K562 (cell line): Measurements from ENCODE around the gene MYO7A. TPM values are rescaled to one million over a fixed set of nuclear protein-coding genes. Genes with fewer than 3 reads are reported as not detected.

Source experiments
- ATAC-seq: fragments of 200-7000 bp; cut with Tn5 transposase; 3 replicates; pipeline ENCODE4 v1.9.1; 2020; ENCODE audit warnings: moderate library complexity
- BruUV-seq: library from RNA; stranded (reverse); fragments of 400-500 nt; replicated peaks from 2 replicates; lab custom pipeline; 2021; lab: Mats Ljungman, UMichigan
- CTCF ChIA-PET: fragments of 300-600 bp; formaldehyde crosslinking; extraction: SDS; loops from one replicate; lab custom pipeline; 2021; ENCODE audit warnings: low intra/inter-chr PET ratio; lab: Yijun Ruan, JAX
- POLR2A ChIA-PET: fragments of 300-600, 350-650 bp; sonication (Branson Sonifier 250); formaldehyde crosslinking; extraction: SDS; loops from one replicate; lab custom pipeline; 2021; ENCODE audit warnings: antibody characterized with exemption, inconsistent platforms; lab: Yijun Ruan, JAX
- DNase-seq, 4 experiments: peaks; one replicate each; pipeline versions ENCODE4 v3.0.0 to v3.0.0-alpha.2; 2011 to 2018; ENCODE audit warnings: low spot score in 3 of 4, mixed read lengths in 3 of 4; ENCODE audit errors: extremely low read depth in 1 of 4
- FAIRE-seq: peaks from 2 replicates; lab custom pipeline; 2011; peaks lifted over from hg19 to GRCh38; lab: Jason Lieb, UNC
- H2AFZ ChIP-seq: 2 replicates; pipeline ENCODE4 v1.6.0; 2011; ENCODE audit warnings: low read depth, low read length, control low read depth, inconsistent platforms
- H3K27ac ChIP-seq: fragments of 200-600 bp; 3 replicates; pipeline ENCODE4 v1.8.0; 2011; ENCODE audit warnings: low read depth, mild to moderate bottlenecking, control low read depth, inconsistent platforms, low read length, moderate library complexity, mixed read lengths; ENCODE audit errors: extremely low read depth
- H3K27me3 ChIP-seq, 2 experiments: fragments of 300-600 bp in 1 of 2; 2 replicates in 1 of 2; 3 replicates in 1 of 2; pipeline versions ENCODE4 v1.6.0 to v1.8.0; 2011; ENCODE audit warnings: inconsistent platforms in 2 of 2, low read length in 2 of 2, mild to moderate bottlenecking in 1 of 2, mixed read lengths in 1 of 2, moderate library complexity in 1 of 2; ENCODE audit not compliant: control insufficient read depth in 2 of 2, insufficient read depth in 2 of 2
- H3K36me3 ChIP-seq: fragments of 300-600 bp; 3 replicates; pipeline ENCODE4 v1.8.0; 2011; ENCODE audit warnings: mild to moderate bottlenecking, low read length, inconsistent platforms; ENCODE audit not compliant: control insufficient read depth, insufficient read depth
- H3K4me1 ChIP-seq, 2 experiments: fragments of 200-600 bp in 1 of 2; replicated peaks in 1 of 2; 2 replicates in 1 of 2; 3 replicates in 1 of 2; pipeline versions ENCODE4 v1.5.1 to v1.8.0; 2011; ENCODE audit warnings: inconsistent platforms in 2 of 2, low read length in 2 of 2, mild to moderate bottlenecking in 1 of 2, mixed read lengths in 1 of 2, moderate library complexity in 1 of 2; ENCODE audit not compliant: control insufficient read depth in 2 of 2, insufficient read depth in 2 of 2
- H3K4me2 ChIP-seq: 2 replicates; pipeline ENCODE4 v1.6.1; 2011; ENCODE audit warnings: low read length, control low read depth, inconsistent platforms, mixed read lengths; ENCODE audit not compliant: insufficient read depth
- H3K4me3 ChIP-seq: fragments of 200-600 bp; sonication (generic), shearing (Covaris generic); 2 replicates; pipeline ENCODE4 v1.5.1; 2016; ENCODE audit warnings: control low read depth, inconsistent platforms
- H3K79me2 ChIP-seq: fragments of 200-600 bp; 3 replicates; pipeline ENCODE4 v1.8.0; 2011; ENCODE audit warnings: low read length, inconsistent platforms; ENCODE audit not compliant: control insufficient read depth, insufficient read depth
- H3K9ac ChIP-seq, 2 experiments: 2 replicates each; pipeline versions ENCODE4 v1.6.0 to v1.6.1; 2011; ENCODE audit warnings: low read depth in 2 of 2, low read length in 2 of 2, control low read depth in 1 of 2, inconsistent platforms in 1 of 2, mild to moderate bottlenecking in 1 of 2, mixed read lengths in 1 of 2; ENCODE audit not compliant: insufficient read depth in 1 of 2
- H3K9me1 ChIP-seq: one replicate; pipeline ENCODE4 v1.6.0; 2011; ENCODE audit warnings: inconsistent platforms, mild to moderate bottlenecking, low read length, moderate library complexity; ENCODE audit not compliant: control insufficient read depth, insufficient read depth
- H3K9me3 ChIP-seq: replicated peaks from 2 replicates; pipeline ENCODE4 v1.5.1; 2011; ENCODE audit warnings: low read depth, low read length, inconsistent platforms; ENCODE audit not compliant: control insufficient read depth, insufficient read depth
- H4K20me1 ChIP-seq: replicated peaks from 2 replicates; pipeline ENCODE4 v1.6.1; 2011; ENCODE audit warnings: low read length, inconsistent platforms, mixed read lengths; ENCODE audit not compliant: control insufficient read depth, insufficient read depth
- ATF3 ChIP-seq, 2 experiments: fragments of 450-650 bp in 1 of 2; sonication (generic) in 1 of 2; formaldehyde crosslinking in 1 of 2; IDR thresholded peaks in 1 of 2; conservative IDR thresholded peaks in 1 of 2; 2 replicates each; pipeline versions ENCODE4 v1.6.1 to v1.8.1; 2016 to 2023; ENCODE audit warnings: mild to moderate bottlenecking in 2 of 2, moderate library complexity in 2 of 2, inconsistent platforms in 1 of 2, missing genetic modification reagents in 1 of 2
- CREM ChIP-seq: IDR thresholded peaks from 2 replicates; pipeline ENCODE4 v1.6.1; 2014; ENCODE audit warnings: antibody characterized with exemption, low read depth
- CXXC5 ChIP-seq: fragments of 250-450 bp; sonication (Bioruptor Pico); IDR thresholded peaks from 2 replicates; pipeline ENCODE4 v1.8.0; 2022; ENCODE audit warnings: inconsistent platforms, mild to moderate bottlenecking, moderate library complexity
- E2F3 ChIP-seq: fragments of 250-450 bp; sonication (Bioruptor Pico); IDR thresholded peaks from 2 replicates; pipeline ENCODE4 v1.4.0; 2020; ENCODE audit warnings: mild to moderate bottlenecking
- ESRRB ChIP-seq: fragments of 250-450 bp; sonication (Bioruptor Pico); IDR thresholded peaks from 2 replicates; pipeline ENCODE4 v1.5.0; 2020; ENCODE audit warnings: mild to moderate bottlenecking, moderate library complexity, borderline replicate concordance
- EZH2 ChIP-seq: IDR thresholded peaks from 2 replicates; pipeline ENCODE4 v1.6.1; 2012; ENCODE audit warnings: low read depth, mild to moderate bottlenecking, inconsistent platforms, low read length, borderline replicate concordance
- GABPB1 ChIP-seq: sonication (generic); formaldehyde crosslinking; IDR thresholded peaks from 2 replicates; pipeline ENCODE4 v1.8.0; 2022; ENCODE audit warnings: mild to moderate bottlenecking, missing genetic modification reagents
- MYC ChIP-seq, 2 experiments: fragments of 250-450 bp in 1 of 2; sonication (Bioruptor Pico) in 1 of 2; IDR thresholded peaks; 2 replicates each; pipeline versions ENCODE4 v1.5.1 to v1.6.1; 2012 to 2021; ENCODE audit warnings: low read depth in 2 of 2, borderline replicate concordance in 1 of 2, improper control_type of control experiment in 1 of 2, low read length in 1 of 2, mild to moderate bottlenecking in 1 of 2, moderate library complexity in 1 of 2
- NFXL1 ChIP-seq: fragments of 450-650 bp; formaldehyde crosslinking; IDR thresholded peaks from 2 replicates; pipeline ENCODE4 v1.4.0; 2021; ENCODE audit warnings: mild to moderate bottlenecking
- NR3C1 ChIP-seq: sonication (generic); formaldehyde crosslinking; IDR thresholded peaks from 2 replicates; pipeline ENCODE4 v1.8.1; 2022; ENCODE audit warnings: missing genetic modification reagents
- OTX1 ChIP-seq: fragments of 450-650 bp; formaldehyde crosslinking; IDR thresholded peaks from 2 replicates; pipeline ENCODE4 v1.4.0; 2022; ENCODE audit warnings: mild to moderate bottlenecking
- PCBP1 ChIP-seq: fragments of 200-400 bp; formaldehyde crosslinking; IDR thresholded peaks from 2 replicates; pipeline ENCODE4 v1.6.1; 2018; ENCODE audit warnings: mild to moderate bottlenecking, low read depth, low read length; ENCODE audit not compliant: poor library complexity, severe bottlenecking
- POU5F1 ChIP-seq: fragments of 150-350 bp; IDR thresholded peaks from 2 replicates; pipeline ENCODE4 v1.6.1; 2014; ENCODE audit warnings: borderline replicate concordance, low read length, low read depth, mild to moderate bottlenecking; ENCODE audit not compliant: partially characterized antibody
- USF1 ChIP-seq: sonication (generic); formaldehyde crosslinking; IDR thresholded peaks from 2 replicates; pipeline ENCODE4 v1.9.0; 2022; ENCODE audit warnings: mild to moderate bottlenecking, missing genetic modification reagents
- ZC3H11A ChIP-seq: IDR thresholded peaks from 2 replicates; pipeline ENCODE4 v1.6.1; 2012; ENCODE audit warnings: low read depth, low read length, improper control_type of control experiment
- ZFP36 ChIP-seq: fragments of 150-350 bp; IDR thresholded peaks from 2 replicates; pipeline ENCODE4 v1.6.1; 2018; ENCODE audit warnings: low read length, low read depth; ENCODE audit not compliant: partially characterized antibody
- ZNF695 ChIP-seq: fragments of 450-650 bp; formaldehyde crosslinking; IDR thresholded peaks from 2 replicates; pipeline ENCODE4 v1.4.0; 2020; ENCODE audit warnings: mild to moderate bottlenecking, moderate library complexity
- ZNF75A ChIP-seq: fragments of 450-650 bp; formaldehyde crosslinking; IDR thresholded peaks from 2 replicates; pipeline ENCODE4 v1.4.0; 2020; ENCODE audit warnings: mild to moderate bottlenecking
- WGBS: fragments of 100-300 bp; shearing (Covaris generic); methylation state at CpG from one replicate; pipeline ENCODE4 v1.1.6; 2016; ENCODE audit warnings: low coverage, mixed read lengths; ENCODE audit not compliant: insufficient coverage; ENCODE audit errors: missing lambda C conversion rate; 5-methylcytosine and 5-hydroxymethylcytosine counted together
- in situ Hi-C: fragments of 300-500 bp; cut with MboI; formaldehyde crosslinking; loops from 4 replicates; pipeline ENCODE4 v1.15.0; 2018; ENCODE audit warnings: inconsistent platforms, mixed read lengths
- intact Hi-C: fragments of 100-400 bp; cut with micrococcal nuclease; formaldehyde crosslinking; loops from 2 replicates; pipeline ENCODE4 v1.14.2; 2022
- polyA plus RNA-seq, 8 experiments: library from polyadenylated mRNA; depleted of rRNA in 4 of 8; stranded (reverse) in 5 of 8; unstranded in 3 of 8; fragments of >200 nt; fragmentation: Nextera tagmentation in 2 of 8; fragmentation: Illumina TruSeq in 1 of 8; extraction: Ambion mirVana in 2 of 8; extraction: Trizol in 1 of 8; gene quantifications; 2 replicates each; pipeline versions ENCODE4 v1.2.1 to v1.2.3, GENCODE V29; 2011 to 2014; ENCODE audit warnings: inconsistent platforms in 1 of 8, missing spikeins in 1 of 8
- total RNA-seq, 7 experiments: library from RNA; depleted of rRNA in 6 of 7; stranded (reverse); fragments of >200 nt in 6 of 7; fragmentation: Illumina TruSeq in 2 of 7; extraction: Trizol in 2 of 7; gene quantifications; 2 replicates each; pipeline versions ENCODE4 v1.2.1 to v1.2.3, GENCODE V29; 2011 to 2021; ENCODE audit warnings: low replicate concordance in 1 of 7
- TF ChIP-seq, protein P1 (sequence below), 3 experiments: IDR thresholded peaks in 2 of 3; conservative IDR thresholded peaks in 1 of 3; 2 replicates each; pipeline ENCODE4 v1.5.1; 2011 to 2012; ENCODE audit warnings: low read length in 3 of 3, mild to moderate bottlenecking in 3 of 3, control low read depth in 2 of 3, improper control_type of control experiment in 1 of 3, inconsistent platforms in 1 of 3, low read depth in 1 of 3, mixed read lengths in 1 of 3, moderate library complexity in 1 of 3; ENCODE audit not compliant: insufficient read depth in 2 of 3

Gene MYO7A
- total and polyA plus RNA-seq, 9 of the 15 experiments (the other 6 are each of a cell fraction or from before 2014, with no cell fraction given) = 0.01 to 0.11 (median 0.07) TPM; not detected in 1

- Histone ChIP-seq H3K9ac (0 out of 4 replicates have a peak overlapping the region, but pooled peaks of 1 of the 2 experiments have one; percentile 38), H3K27ac (no peak overlapping the region), H3K4me2 (peak overlapping the region; percentile 69), H3K9me1 (peaks cover 2% of the 10 kb centered on the region), H2AFZ (peak overlapping the region; percentile 86), H4K20me1 (no peaks in the 10 kb centered on the region; the same call in 1 of the 2 replicates), H3K4me3 (no peak overlapping the region), H3K9me3 (no peaks in the 10 kb centered on the region), H3K4me1 (peaks cover 0 to 2% of the 10 kb centered on the region in 2 experiments; a peak in 3 of 5 replicates), H3K79me2 (no peaks in the 10 kb centered on the region), H3K36me3 (no peaks in the 10 kb centered on the region), H3K27me3 (peaks cover 0 to 47% of the 10 kb centered on the region in 2 experiments; a peak in 3 of 5 replicates)
- no TSS peak for BruUV-seq
- intact Hi-C loops (loop anchor here (10.0 kb wide), 1 partner anchor 176 kb away; no protein-coding TSS in a partner anchor), in situ Hi-C loops (loop anchor here (10.0 kb wide), 1 partner anchor 346 kb away; no protein-coding TSS in a partner anchor)
- POLR2A ChIA-PET = interaction anchor here (0.6 kb wide), 2 partner anchors 695 to 1447 kb away, joined by 3 read pairs; no protein-coding TSS in a partner anchor
- ATAC-seq (peak; percentile 93), FAIRE-seq (peak; percentile 86), DNase-seq (peak; percentile 72 to 84 (median 82))
- CTCF ChIA-PET = no interaction called here
- 14% methylated on average over 11 of the region's 11 CpGs for WGBS
- no peak for TF ChIP-seq POU5F1
- no peak for TF ChIP-seq ZFP36
- peak; percentile 75 for TF ChIP-seq USF1 (CRISPR knock-in tag)
- TF ChIP-seq E2F3 = no peak
- TF ChIP-seq, protein P1, sequence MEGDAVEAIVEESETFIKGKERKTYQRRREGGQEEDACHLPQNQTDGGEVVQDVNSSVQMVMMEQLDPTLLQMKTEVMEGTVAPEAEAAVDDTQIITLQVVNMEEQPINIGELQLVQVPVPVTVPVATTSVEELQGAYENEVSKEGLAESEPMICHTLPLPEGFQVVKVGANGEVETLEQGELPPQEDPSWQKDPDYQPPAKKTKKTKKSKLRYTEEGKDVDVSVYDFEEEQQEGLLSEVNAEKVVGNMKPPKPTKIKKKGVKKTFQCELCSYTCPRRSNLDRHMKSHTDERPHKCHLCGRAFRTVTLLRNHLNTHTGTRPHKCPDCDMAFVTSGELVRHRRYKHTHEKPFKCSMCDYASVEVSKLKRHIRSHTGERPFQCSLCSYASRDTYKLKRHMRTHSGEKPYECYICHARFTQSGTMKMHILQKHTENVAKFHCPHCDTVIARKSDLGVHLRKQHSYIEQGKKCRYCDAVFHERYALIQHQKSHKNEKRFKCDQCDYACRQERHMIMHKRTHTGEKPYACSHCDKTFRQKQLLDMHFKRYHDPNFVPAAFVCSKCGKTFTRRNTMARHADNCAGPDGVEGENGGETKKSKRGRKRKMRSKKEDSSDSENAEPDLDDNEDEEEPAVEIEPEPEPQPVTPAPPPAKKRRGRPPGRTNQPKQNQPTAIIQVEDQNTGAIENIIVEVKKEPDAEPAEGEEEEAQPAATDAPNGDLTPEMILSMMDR (IDR thresholded peaks at IDR 0.05 in 2 of 3, conservative IDR thresholded peaks at IDR 0.05 in 1 of 3; ENCODE audit: insufficient read depth in 2 of 3, low read depth in 1 of 3, low read length in 3 of 3) = peak; percentile 73 to 85 (median 74)
- peak; percentile 25; the same call in 1 of the 2 replicates for TF ChIP-seq GABPB1
- no peak for TF ChIP-seq ESRRB
- TF ChIP-seq OTX1 (CRISPR knock-in tag) = no peak
- peak; percentile 50; the same call in 1 of the 2 replicates for TF ChIP-seq CXXC5 (CRISPR knock-in tag)
- no peak for TF ChIP-seq PCBP1
- TF ChIP-seq NFXL1 = no peak
- TF ChIP-seq ZC3H11A = no peak
- TF ChIP-seq EZH2 = no peak
- peak; percentile 62 for TF ChIP-seq MYC (IDR thresholded peaks at IDR 0.05; ENCODE audit: low read depth, low read length)
- TF ChIP-seq MYC (CRISPR knock-in tag; IDR thresholded peaks at IDR 0.05; ENCODE audit: borderline replicate concordance, low read depth) = no peak
- no peak for TF ChIP-seq NR3C1 (CRISPR knock-in tag)
- peak; percentile 73 for TF ChIP-seq ATF3 (IDR thresholded peaks at IDR 0.05)
- no peak for TF ChIP-seq ATF3 (CRISPR knock-in tag; conservative IDR thresholded peaks at IDR 0.05)
- no peak for TF ChIP-seq ZNF75A (CRISPR knock-in tag)
- TF ChIP-seq ZNF695 (CRISPR knock-in tag) = no peak
- peak; percentile 50; the same call in 1 of the 2 replicates for TF ChIP-seq CREM
Measured at GRCh38 chr11:77198440-77198849, 70.4 kb downstream of the MYO7A start.
